Esophagus muscularis mucosa (tissue), 4 donors: ENCODE data around the gene CDKN2C. TPM values are rescaled to one million over a fixed set of nuclear protein-coding genes. Genes with fewer than 3 reads are reported as not detected.

Experiments
- DNase-seq: peaks from one replicate; pipeline ENCODE4 v3.0.0-alpha.2; 2017; ENCODE audit errors: extremely low spot score
- H3K27ac ChIP-seq, 4 donors: fragments of 200-600 bp; sonication (generic); replicated peaks in 1 of 4; 1 replicate in 3 of 4; 2 replicates in 1 of 4; pipeline ENCODE4 v1.5.1; 2016 to 2019; ENCODE audit warnings: mild to moderate bottlenecking in 1 of 4
- H3K27me3 ChIP-seq, 4 donors: fragments of 200-600 bp; sonication (generic); one replicate each; pipeline versions ENCODE4 v1.5.1 to v1.6.0; 2016 to 2019
- H3K36me3 ChIP-seq, 4 donors: fragments of 200-600 bp; sonication (generic); one replicate each; pipeline ENCODE4 v1.5.1; 2016 to 2019
- H3K4me1 ChIP-seq, 4 donors: fragments of 200-600 bp; sonication (generic); one replicate each; pipeline ENCODE4 v1.5.1; 2016 to 2019
- H3K4me3 ChIP-seq, 4 donors: fragments of 200-600 bp; sonication (generic); 1 replicate in 2 of 4; 2 replicates in 2 of 4; pipeline ENCODE4 v1.5.1; 2016 to 2019; ENCODE audit warnings: mild to moderate bottlenecking in 4 of 4, moderate library complexity in 1 of 4
- H3K9me3 ChIP-seq, 4 donors: fragments of 200-600 bp; sonication (generic); 1 replicate in 3 of 4; 2 replicates in 1 of 4; pipeline ENCODE4 v1.5.1; 2016 to 2019
- EP300 ChIP-seq: sonication (generic); formaldehyde crosslinking; IDR thresholded peaks from one replicate; pipeline ENCODE4 v1.6.1; 2017; ENCODE audit warnings: antibody characterized with exemption
- POLR2A ChIP-seq: fragments of 450-650 bp; IDR thresholded peaks from one replicate; pipeline ENCODE4 v1.6.1; 2017; ENCODE audit warnings: antibody characterized with exemption, moderate library complexity, mild to moderate bottlenecking, low read depth
- POLR2AphosphoS5 ChIP-seq, 2 donors: sonication (generic); formaldehyde crosslinking; IDR thresholded peaks; one replicate each; pipeline ENCODE4 v1.6.1; 2017; ENCODE audit warnings: antibody characterized with exemption in 2 of 2
- WGBS: methylation state at CpG from one replicate; pipeline ENCODE4 v1.1.5; 2018; 5-methylcytosine and 5-hydroxymethylcytosine counted together
- intact Hi-C: fragments of 100-400 bp; cut with DNase I; formaldehyde crosslinking; loops from one replicate; pipeline ENCODE4 v1.15.1; 2023
- total RNA-seq, 4 donors: library from RNA; depleted of rRNA; stranded (reverse); fragments of >200 nt; gene quantifications; one replicate each; pipeline versions ENCODE4 v1.1.0 to v1.2.1, GENCODE V29; 2016
- TF ChIP-seq, protein P1 (sequence below), 3 experiments: fragments of 200-600 bp in 2 of 3; fragments of 450-650 bp in 1 of 3; sonication (generic) in 2 of 3; IDR thresholded peaks; one replicate each; pipeline ENCODE4 v1.5.1; 2017 to 2019; ENCODE audit warnings: antibody characterized with exemption in 3 of 3, mild to moderate bottlenecking in 2 of 3, moderate library complexity in 1 of 3

Gene CDKN2C
- total RNA-seq, 4 donors from 2014 or later, result 20.4 to 37.4 (median 27.0) TPM

DNA sequence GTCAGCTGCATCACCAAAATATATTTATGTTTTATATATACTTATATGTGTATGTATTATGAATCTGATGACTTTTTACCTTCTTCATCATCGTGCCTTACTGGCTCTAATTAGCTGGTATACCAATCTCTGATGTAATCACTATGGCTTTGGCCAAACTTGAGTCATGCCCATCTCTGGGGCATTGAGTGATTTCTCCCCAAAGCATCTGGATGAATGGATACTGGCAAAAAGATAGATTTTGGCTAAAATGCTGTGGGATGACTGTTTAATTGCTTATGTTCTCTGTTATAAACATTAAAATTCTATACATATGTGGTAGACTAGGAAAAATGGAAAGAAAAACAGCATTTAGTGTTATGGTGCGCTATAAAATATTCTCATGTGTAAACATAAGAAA, 19.6 kb downstream of the CDKN2C start:
- H3K4me3 ChIP-seq, result no peak overlapping the region
- H3K4me1 ChIP-seq, result peaks cover 0 to 10% (median 1%) of the 10 kb centered on the region in 4 donors
- WGBS, result 97% methylated on average over 2 of the region's 2 CpGs
- no peak overlapping the region for H3K27ac ChIP-seq
- H3K36me3 ChIP-seq, result no peaks in the 10 kb centered on the region
- TF ChIP-seq POLR2AphosphoS5 (IDR thresholded peaks at IDR 0.05), result no peak
- no peak for TF ChIP-seq POLR2A
- TF ChIP-seq, protein P1, sequence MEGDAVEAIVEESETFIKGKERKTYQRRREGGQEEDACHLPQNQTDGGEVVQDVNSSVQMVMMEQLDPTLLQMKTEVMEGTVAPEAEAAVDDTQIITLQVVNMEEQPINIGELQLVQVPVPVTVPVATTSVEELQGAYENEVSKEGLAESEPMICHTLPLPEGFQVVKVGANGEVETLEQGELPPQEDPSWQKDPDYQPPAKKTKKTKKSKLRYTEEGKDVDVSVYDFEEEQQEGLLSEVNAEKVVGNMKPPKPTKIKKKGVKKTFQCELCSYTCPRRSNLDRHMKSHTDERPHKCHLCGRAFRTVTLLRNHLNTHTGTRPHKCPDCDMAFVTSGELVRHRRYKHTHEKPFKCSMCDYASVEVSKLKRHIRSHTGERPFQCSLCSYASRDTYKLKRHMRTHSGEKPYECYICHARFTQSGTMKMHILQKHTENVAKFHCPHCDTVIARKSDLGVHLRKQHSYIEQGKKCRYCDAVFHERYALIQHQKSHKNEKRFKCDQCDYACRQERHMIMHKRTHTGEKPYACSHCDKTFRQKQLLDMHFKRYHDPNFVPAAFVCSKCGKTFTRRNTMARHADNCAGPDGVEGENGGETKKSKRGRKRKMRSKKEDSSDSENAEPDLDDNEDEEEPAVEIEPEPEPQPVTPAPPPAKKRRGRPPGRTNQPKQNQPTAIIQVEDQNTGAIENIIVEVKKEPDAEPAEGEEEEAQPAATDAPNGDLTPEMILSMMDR (IDR thresholded peaks at IDR 0.05), result no peak
- TF ChIP-seq EP300, result no peak
- intact Hi-C loops, result no loop called here
- H3K27me3 ChIP-seq, result no peaks in the 10 kb centered on the region
- H3K9me3 ChIP-seq, result no peaks in the 10 kb centered on the region
- no peak for DNase-seq

DNA sequence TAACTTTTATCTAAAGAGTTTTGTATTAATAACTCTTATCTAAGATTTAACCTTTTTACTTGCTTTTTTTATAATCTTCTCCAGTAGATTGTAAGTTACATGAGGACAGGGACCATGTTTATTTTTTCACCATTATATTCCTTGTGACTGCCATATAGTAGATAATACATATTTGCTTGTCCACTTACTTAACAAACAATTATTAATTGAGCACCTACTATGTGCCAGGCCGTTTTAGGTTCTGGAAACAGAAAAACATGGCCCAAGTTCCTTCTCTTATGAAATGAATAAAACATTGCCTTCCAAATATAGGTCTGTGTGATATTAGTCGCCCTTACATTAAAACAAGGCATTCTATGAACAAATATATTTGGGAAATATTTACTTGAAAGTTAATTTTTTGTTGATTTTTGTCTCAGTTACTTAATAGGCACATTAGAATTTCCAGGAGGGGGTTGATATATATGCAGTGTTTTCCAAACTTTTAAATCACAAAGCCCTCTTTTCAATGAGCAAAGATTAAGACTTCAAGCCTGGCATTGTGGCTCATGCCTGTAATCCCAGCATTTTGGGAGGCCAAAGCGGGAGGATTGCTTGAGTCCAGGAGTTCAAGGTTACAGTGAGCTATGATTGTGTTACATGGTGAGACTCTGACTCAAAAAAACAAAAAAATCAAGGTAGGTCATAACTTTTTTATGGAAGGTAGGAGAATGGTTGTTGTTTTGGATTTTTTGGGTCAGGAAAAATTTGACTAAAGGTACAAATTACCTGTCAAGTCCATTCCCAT, 22.7 kb downstream of the CDKN2C start:
- H3K9me3 ChIP-seq, result no peaks in the 10 kb centered on the region
- no peak for DNase-seq
- no peak overlapping the region for H3K4me3 ChIP-seq
- no peak overlapping the region for H3K27ac ChIP-seq
- H3K36me3 ChIP-seq, result no peaks in the 10 kb centered on the region
- TF ChIP-seq EP300, result no peak
- no peak for TF ChIP-seq POLR2A
- TF ChIP-seq, protein P1 (IDR thresholded peaks at IDR 0.05), result no peak
- no peak for TF ChIP-seq POLR2AphosphoS5 (IDR thresholded peaks at IDR 0.05)
- WGBS, result 87% methylated on average over 3 of the region's 3 CpGs
- intact Hi-C loops, result no loop called here
- H3K27me3 ChIP-seq, result no peaks in the 10 kb centered on the region
- no peaks in the 10 kb centered on the region for H3K4me1 ChIP-seq

DNA sequence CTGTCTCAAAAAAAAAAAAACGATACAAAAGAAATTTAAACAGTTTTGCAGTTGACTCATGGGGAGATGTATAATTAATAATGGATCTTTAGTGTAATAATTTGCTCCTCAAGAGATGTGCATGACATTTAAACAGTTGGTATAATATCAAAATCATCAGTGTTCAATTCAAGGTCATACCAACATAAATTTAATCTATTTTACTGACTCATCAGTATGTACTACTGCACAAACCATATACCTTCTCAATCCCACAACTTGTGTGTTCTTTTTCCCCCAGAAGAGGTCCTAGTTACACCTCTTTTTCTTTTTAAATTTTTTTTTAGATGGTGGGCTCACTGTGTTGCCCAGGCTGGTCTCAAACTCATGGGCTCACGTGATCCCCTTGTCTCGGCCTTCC, 23.6 kb downstream of the CDKN2C start:
- no peak overlapping the region for H3K27ac ChIP-seq
- H3K36me3 ChIP-seq, result no peaks in the 10 kb centered on the region
- no peaks in the 10 kb centered on the region for H3K9me3 ChIP-seq
- DNase-seq, result no peak
- TF ChIP-seq EP300, result no peak
- TF ChIP-seq, protein P1 (IDR thresholded peaks at IDR 0.05), result no peak
- TF ChIP-seq POLR2A, result no peak
- TF ChIP-seq POLR2AphosphoS5 (IDR thresholded peaks at IDR 0.05), result no peak
- H3K4me1 ChIP-seq, result no peaks in the 10 kb centered on the region
- 93% methylated on average over 3 of the region's 3 CpGs for WGBS
- no peak overlapping the region for H3K4me3 ChIP-seq
- intact Hi-C loops, result no loop called here
- H3K27me3 ChIP-seq, result no peaks in the 10 kb centered on the region

DNA sequence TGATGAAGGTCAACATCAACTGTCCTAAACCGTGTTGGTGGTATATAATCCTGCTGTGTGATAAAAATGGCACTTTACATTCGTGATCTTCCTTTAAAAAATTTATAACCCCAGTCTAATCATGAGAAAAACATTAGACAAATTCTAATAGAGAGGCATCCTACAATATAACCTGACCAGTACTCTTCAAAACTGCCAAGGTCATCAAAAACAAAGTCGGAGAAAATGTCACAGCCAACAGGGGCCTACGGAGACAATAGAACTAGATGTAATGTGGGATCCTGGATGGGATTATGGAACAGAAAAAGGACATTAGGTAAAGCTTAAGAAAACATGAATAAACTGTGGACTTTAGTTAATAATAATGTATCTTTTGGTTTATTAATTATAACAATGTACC, 25.0 kb downstream of the CDKN2C start:
- TF ChIP-seq, protein P1 (IDR thresholded peaks at IDR 0.05), result no peak
- no peak for TF ChIP-seq POLR2A
- no peak for TF ChIP-seq POLR2AphosphoS5 (IDR thresholded peaks at IDR 0.05)

DNA sequence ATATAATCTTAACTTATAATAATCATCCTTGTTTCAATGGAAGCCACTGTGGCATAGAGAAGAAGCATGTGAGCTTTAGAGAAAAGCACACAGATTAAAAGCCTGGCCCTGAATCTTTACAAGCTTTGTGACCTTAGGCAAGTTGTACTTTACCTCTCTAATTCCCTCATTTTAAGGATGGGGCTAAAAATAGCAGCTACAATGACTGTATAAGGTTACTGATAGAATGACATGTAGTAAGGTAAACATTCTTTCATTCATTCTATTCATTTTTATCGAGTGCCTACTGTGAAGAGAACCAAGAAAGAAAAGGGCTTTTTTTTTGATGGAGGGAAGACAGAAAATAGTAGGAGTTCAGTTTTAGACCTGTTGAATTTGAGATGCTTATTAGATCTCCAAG, 25.6 kb downstream of the CDKN2C start:
- TF ChIP-seq EP300 (no peak), POLR2A (no peak), POLR2AphosphoS5 (IDR thresholded peaks at IDR 0.05) (no peak)
- TF ChIP-seq, protein P1 (IDR thresholded peaks at IDR 0.05), result no peak
- H3K4me1 ChIP-seq, result no peaks in the 10 kb centered on the region
- no peaks in the 10 kb centered on the region for H3K27me3 ChIP-seq
- no peaks in the 10 kb centered on the region for H3K9me3 ChIP-seq
- no peak for DNase-seq
- WGBS, result 82% methylated on average over 1 of the region's 1 CpG
- no peak overlapping the region for H3K4me3 ChIP-seq
- no peak overlapping the region for H3K27ac ChIP-seq
- no peaks in the 10 kb centered on the region for H3K36me3 ChIP-seq
- intact Hi-C loops, result no loop called here

More for the DNA sequence above, 25.0 kb downstream of the CDKN2C start:
- intact Hi-C loops, result no loop called here
- no peak overlapping the region for H3K27ac ChIP-seq
- DNase-seq, result no peak
- H3K36me3 ChIP-seq, result no peaks in the 10 kb centered on the region
- H3K4me1 ChIP-seq, result no peaks in the 10 kb centered on the region
- H3K27me3 ChIP-seq, result no peaks in the 10 kb centered on the region
- H3K4me3 ChIP-seq, result no peak overlapping the region
- H3K9me3 ChIP-seq, result no peaks in the 10 kb centered on the region
- 81% methylated on average over 4 of the region's 4 CpGs for WGBS
